SK-N-SH (cell line): ENCODE data around the gene ALDH3B1.

Source experiments
- TCF12 ChIP-seq: IDR thresholded peaks from 2 replicates; pipeline ENCODE4 v1.4.0; 2012
- TF ChIP-seq, protein P1 (sequence below): fragments of 150-350 bp; IDR thresholded peaks from 2 replicates; pipeline ENCODE4 v1.6.1; 2017; ENCODE audit warnings: antibody characterized with exemption, low read length, low read depth, borderline replicate concordance

DNA sequence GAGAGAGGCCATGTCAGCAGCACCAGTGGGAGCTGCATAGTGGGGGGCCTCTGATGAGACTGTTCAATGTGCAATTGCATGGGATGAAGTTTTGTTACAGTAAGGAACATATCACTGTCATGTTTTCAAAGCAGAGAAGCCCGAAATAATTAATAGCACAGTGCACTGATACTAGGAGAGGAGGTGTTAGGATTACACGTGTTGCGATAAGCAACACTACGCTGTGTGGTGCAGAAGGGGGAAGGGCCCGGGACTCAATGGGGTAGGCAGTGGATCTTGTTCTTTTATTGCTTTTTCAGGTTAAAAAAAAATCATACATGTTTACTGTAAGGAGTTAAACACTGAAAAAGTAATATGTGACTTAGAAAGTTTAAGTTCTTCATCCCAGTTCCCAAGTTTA is 57.9 kb downstream of the ALDH3B1 start:
- TF ChIP-seq TCF12 = no peak
- TF ChIP-seq, protein P1, sequence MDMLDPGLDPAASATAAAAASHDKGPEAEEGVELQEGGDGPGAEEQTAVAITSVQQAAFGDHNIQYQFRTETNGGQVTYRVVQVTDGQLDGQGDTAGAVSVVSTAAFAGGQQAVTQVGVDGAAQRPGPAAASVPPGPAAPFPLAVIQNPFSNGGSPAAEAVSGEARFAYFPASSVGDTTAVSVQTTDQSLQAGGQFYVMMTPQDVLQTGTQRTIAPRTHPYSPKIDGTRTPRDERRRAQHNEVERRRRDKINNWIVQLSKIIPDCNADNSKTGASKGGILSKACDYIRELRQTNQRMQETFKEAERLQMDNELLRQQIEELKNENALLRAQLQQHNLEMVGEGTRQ = no peak
